Type B pancreatic cell (in vitro differentiated cells): ENCODE results near the gene PCIF1. TPM values are rescaled to one million over a fixed set of nuclear protein-coding genes. Genes with fewer than 3 reads are reported as not detected.

Experiments used
- DNase-seq: peaks from one replicate; pipeline ENCODE4 v3.0.0; 2021; ENCODE audit warnings: mixed read lengths; ENCODE audit not compliant: unreplicated experiment; ENCODE audit errors: extremely low spot score
- H3K27ac Mint-ChIP-seq: 2 replicates; pipeline ENCODE4 v1.8.0; 2021; ENCODE audit warnings: mild to moderate bottlenecking, mixed read lengths
- H3K27me3 Mint-ChIP-seq: 2 replicates; pipeline ENCODE4 v1.8.0; 2021; ENCODE audit warnings: mixed read lengths
- H3K36me3 Mint-ChIP-seq: 2 replicates; pipeline ENCODE4 v1.8.0; 2021; ENCODE audit warnings: mixed read lengths
- H3K4me1 Mint-ChIP-seq: one replicate; pipeline ENCODE4 v1.8.0; 2021; ENCODE audit warnings: mixed read lengths; ENCODE audit not compliant: unreplicated experiment
- H3K4me3 Mint-ChIP-seq: 2 replicates; pipeline ENCODE4 v1.8.0; 2021; ENCODE audit warnings: mild to moderate bottlenecking, mixed read lengths
- H3K9me3 Mint-ChIP-seq: 2 replicates; pipeline ENCODE4 v1.8.0; 2021; ENCODE audit warnings: mixed read lengths
- CTCF ChIP-seq: fragments of 200-600 bp; sonication (generic); conservative IDR thresholded peaks from 2 replicates; pipeline ENCODE4 v1.5.0; 2021; ENCODE audit warnings: antibody characterized with exemption, mild to moderate bottlenecking
- total RNA-seq: library from RNA; stranded (reverse); gene quantifications from 2 replicates; pipeline ENCODE4 v1.2.1, GENCODE V29; 2021; ENCODE audit warnings: low replicate concordance

Gene PCIF1
- total RNA-seq, 1 donor from 2014 or later, result 37.6 TPM

GRCh38 chr20:45909336-45909808 is 25.1 kb upstream of the PCIF1 start:
- Mint-ChIP-seq H3K4me1 (peaks cover 11% of the 10 kb centered on the region), H3K9me3 (no peaks in the 10 kb centered on the region), H3K4me3 (no peak overlapping the region), H3K27ac (no peak overlapping the region), H3K36me3 (peaks cover 10% of the 10 kb centered on the region), H3K27me3 (no peaks in the 10 kb centered on the region)
- DNase-seq, result no peak
- no peak for TF ChIP-seq CTCF

- TF ChIP-seq CTCF, result no peak
- H3K4me1 Mint-ChIP-seq, result peaks cover 14% of the 10 kb centered on the region
- no peaks in the 10 kb centered on the region for H3K9me3 Mint-ChIP-seq
- no peak for DNase-seq
- peak overlapping the region; percentile 86 for H3K27ac Mint-ChIP-seq
- H3K27me3 Mint-ChIP-seq, result no peaks in the 10 kb centered on the region
- H3K36me3 Mint-ChIP-seq, result peaks cover 10% of the 10 kb centered on the region
- peak overlapping the region; percentile 93 for H3K4me3 Mint-ChIP-seq
These were observed 24.4 kb upstream of the PCIF1 start for GRCh38 chr20:45909817-45910669.

GRCh38 chr20:45910670-45911485 is 23.6 kb upstream of the PCIF1 start:
- TF ChIP-seq CTCF, result no peak
- Mint-ChIP-seq H3K4me3 (peak overlapping the region; percentile 93), H3K27ac (peak overlapping the region; percentile 86), H3K4me1 (peaks cover 14% of the 10 kb centered on the region), H3K36me3 (peaks cover 10% of the 10 kb centered on the region), H3K27me3 (no peaks in the 10 kb centered on the region), H3K9me3 (no peaks in the 10 kb centered on the region)
- peak; percentile 99 for DNase-seq

DNA sequence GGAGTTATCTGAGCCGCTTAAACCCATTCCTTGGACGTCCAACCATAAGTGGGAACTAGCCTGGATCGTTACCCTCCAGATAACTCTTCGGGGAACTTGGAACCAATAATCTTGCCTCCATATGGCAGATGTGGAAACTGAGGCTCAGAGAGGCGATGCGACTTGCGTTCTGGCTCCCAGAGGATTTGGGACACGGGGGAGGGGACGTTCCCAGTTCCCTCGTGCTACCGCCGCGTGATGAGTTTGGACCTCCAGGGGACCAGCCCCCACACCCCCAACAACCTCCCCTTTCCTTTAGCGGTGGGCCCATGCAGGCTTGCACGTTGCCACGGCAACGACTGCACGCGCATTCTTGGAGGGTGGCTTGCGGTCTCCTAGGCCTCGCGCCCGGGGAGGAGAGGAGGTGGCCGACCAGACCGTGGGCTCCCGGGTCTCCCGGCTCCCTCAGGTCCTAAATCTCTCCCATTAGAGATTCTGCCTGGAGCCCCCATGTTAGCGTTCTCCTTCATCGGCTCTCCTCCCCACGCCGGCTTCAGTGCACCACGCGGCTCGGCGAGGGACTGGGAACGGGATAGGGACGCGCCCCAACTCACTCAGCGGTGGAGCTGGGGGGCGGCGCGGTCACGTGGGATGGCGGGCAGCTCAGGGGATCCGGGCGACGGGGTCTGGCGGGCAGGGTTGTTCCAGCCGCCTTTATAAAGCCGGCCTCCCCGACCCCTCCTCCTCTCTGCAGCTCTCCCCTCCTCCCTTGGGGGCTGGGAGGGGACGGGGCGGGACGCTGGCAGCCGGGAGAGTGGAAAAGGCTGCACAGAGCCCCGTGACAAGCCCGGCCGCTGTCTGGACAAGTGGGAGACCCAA is 22.8 kb upstream of the PCIF1 start, which contains the start of gene PLTP:
Gene PLTP, minus strand, starts transcription at position 670 of the 858 bp plus-strand sequence. CDS start 703 bp downstream, outside the sequence.
- Mint-ChIP-seq H3K4me3 (peak within 1 kb of the TSS; percentile 93), H3K36me3 (peaks cover 10% of the 10 kb centered on the region), H3K27ac (peak within 1 kb of the TSS; percentile 86), H3K4me1 (peaks cover 14% of the 10 kb centered on the region), H3K27me3 (no peaks in the 10 kb centered on the region), H3K9me3 (no peaks in the 10 kb centered on the region)
- TF ChIP-seq CTCF, result no peak
- peak; percentile 81 for DNase-seq

DNA sequence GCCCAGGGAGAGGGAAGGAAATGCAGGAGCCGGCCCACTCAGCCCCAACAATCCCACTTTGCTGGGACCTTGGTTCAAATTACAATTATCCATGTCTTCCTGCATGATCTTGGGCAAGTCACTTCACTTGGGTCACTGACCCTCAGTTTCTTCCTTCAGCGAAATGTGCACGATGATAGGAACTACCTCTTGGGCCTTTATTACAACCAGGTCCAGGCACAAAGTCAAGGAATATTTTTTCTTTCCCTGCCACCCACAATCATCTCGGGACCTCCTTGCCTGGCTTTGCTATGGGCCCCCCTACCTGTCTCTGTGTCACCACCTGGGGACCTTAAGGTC is 22.2 kb upstream of the PCIF1 start:
- H3K27me3 Mint-ChIP-seq, result no peaks in the 10 kb centered on the region
- H3K4me1 Mint-ChIP-seq, result peaks cover 14% of the 10 kb centered on the region
- H3K9me3 Mint-ChIP-seq, result no peaks in the 10 kb centered on the region
- no peak for TF ChIP-seq CTCF
- DNase-seq, result no peak
- peaks cover 10% of the 10 kb centered on the region for H3K36me3 Mint-ChIP-seq
- H3K27ac Mint-ChIP-seq, result peak overlapping the region; percentile 53
- H3K4me3 Mint-ChIP-seq, result peak overlapping the region; percentile 93
